Psoas muscle (tissue), 8 donors: Measurements from ENCODE around the gene ATP13A3. TPM values are rescaled to one million over a fixed set of nuclear protein-coding genes. Genes with fewer than 3 reads are reported as not detected.

Source experiments
- ATAC-seq, 4 donors: fragments of 200-7000 bp; cut with Tn5 transposase; one replicate each; pipeline ENCODE4 v1.9.1; 2020; ENCODE audit warnings: moderate library complexity in 3 of 4, mild to moderate bottlenecking in 2 of 4
- DNase-seq, 2 donors: peaks; one replicate each; pipeline ENCODE4 v3.0.0-alpha.2; 2020
- H3K27ac ChIP-seq: fragments of 200-600 bp; one replicate; pipeline ENCODE4 v1.8.0; 2022
- H3K27me3 ChIP-seq, 3 donors: fragments of 200-600 bp in 1 of 3; one replicate each; pipeline versions ENCODE4 v1.6.1 to v1.8.0; 2013 to 2022; ENCODE audit warnings: low read length in 2 of 3, mild to moderate bottlenecking in 2 of 3, moderate library complexity in 1 of 3; ENCODE audit not compliant: insufficient read depth in 3 of 3
- H3K36me3 ChIP-seq, 2 donors: fragments of 200-600 bp in 1 of 2; one replicate each; pipeline versions ENCODE4 v1.6.1 to v1.8.0; 2013 to 2022; ENCODE audit warnings: low read depth in 1 of 2, mild to moderate bottlenecking in 1 of 2, moderate library complexity in 1 of 2; ENCODE audit not compliant: insufficient read depth in 1 of 2
- H3K4me1 ChIP-seq: fragments of 200-600 bp; one replicate; pipeline ENCODE4 v1.8.0; 2022
- H3K4me3 ChIP-seq: fragments of 200-600 bp; one replicate; pipeline ENCODE4 v1.8.0; 2022; ENCODE audit warnings: mild to moderate bottlenecking
- H3K9me3 ChIP-seq: fragments of 200-600 bp; one replicate; pipeline ENCODE4 v1.8.0; 2022
- CTCF ChIP-seq: fragments of 200-600 bp; IDR thresholded peaks from one replicate; pipeline ENCODE4 v1.8.0; 2022; ENCODE audit warnings: antibody characterized with exemption
- WGBS, 3 donors: extraction: QIAGEN DNeasy Blood & Tissue Kit; methylation state at CpG; one replicate each; pipeline versions ENCODE4 v1.1.6 to v1.1.7; 2013; 5-methylcytosine and 5-hydroxymethylcytosine counted together
- intact Hi-C, 2 donors: fragments of 100-400 bp; cut with DNase I; formaldehyde crosslinking; loops; one replicate each; pipeline versions ENCODE4 v1.11.0 to v1.14.2; 2022
- polyA plus RNA-seq, 3 donors: library from polyadenylated mRNA; stranded (reverse); fragments of 200-250 nt; gene quantifications; one replicate each; pipeline ENCODE4 v1.2.3, GENCODE V29; 2013
- total RNA-seq, 4 donors: library from RNA; stranded (reverse); fragmentation: NEBNext Ultra II Directional in 2 of 4; extraction: Animal tissue kit (Norgen Biotek cat#: 25700) in 2 of 4; gene quantifications; one replicate each; pipeline versions ENCODE4 v1.2.1 to v1.2.4, GENCODE V29; 2021 to 2023
- donor health status: healthy with polysubstance abuse.
- donor health status: DM: no; HTN: no; CAD: no; lungs with moderate emphysema.
- donor health status: Bipolar disorder and iron deficiency.
- donor health status: healthy.
- donor health status: DM: yes; HTN: yes; CAD: no.
- donor health status: DM: no; HTN: no; CAD: no.
- donor health status: DM: no; HTN: no; CAD: no.
- donor health status: DM: yes; HTN: yes; CAD: no.

ATP13A3 gene
- total and polyA plus RNA-seq, 7 donors: 10.4 to 72.7 (median 46.6) TPM

GRCh38 chr3:194389269-194389668 lies 97.5 kb downstream of the ATP13A3 start:
- WGBS, 3 donors: 88 to 90% (median 90%) methylated on average over 8 of the region's 8 CpGs

GRCh38 chr3:194387926-194388418 lies 98.8 kb downstream of the ATP13A3 start:
- no peak overlapping the region for H3K4me3 ChIP-seq
- H3K27ac ChIP-seq: no peak overlapping the region
- ATAC-seq (no peak), DNase-seq (no peak)
- WGBS, 3 donors: 82 to 87% (median 86%) methylated on average over 8 of the region's 8 CpGs
- H3K36me3 ChIP-seq: no peaks in the 10 kb centered on the region
- H3K9me3 ChIP-seq: peaks cover 5% of the 10 kb centered on the region
- H3K27me3 ChIP-seq: peaks cover 0 to 21% (median 0%) of the 10 kb centered on the region in 3 donors
- H3K4me1 ChIP-seq: no peaks in the 10 kb centered on the region
- intact Hi-C loops: no loop called here
- TF ChIP-seq CTCF: no peak

More at GRCh38 chr3:194389269-194389668, 97.5 kb downstream of the ATP13A3 start:
- H3K4me3 ChIP-seq: no peak overlapping the region
- H3K9me3 ChIP-seq: peaks cover 5% of the 10 kb centered on the region
- no peaks in the 10 kb centered on the region for H3K4me1 ChIP-seq
- intact Hi-C loops: no loop called here
- H3K27me3 ChIP-seq: peaks cover 0 to 21% (median 0%) of the 10 kb centered on the region in 3 donors
- DNase-seq: no peak
- no peaks in the 10 kb centered on the region for H3K36me3 ChIP-seq
- no peak overlapping the region for H3K27ac ChIP-seq
- no peak for TF ChIP-seq CTCF
- no peak for ATAC-seq

GRCh38 chr3:194387276-194387675 lies 99.5 kb downstream of the ATP13A3 start:
- intact Hi-C loops: no loop called here
- H3K4me1 ChIP-seq: no peaks in the 10 kb centered on the region
- no peak for DNase-seq
- peaks cover 0 to 20% (median 0%) of the 10 kb centered on the region in 3 donors for H3K27me3 ChIP-seq
- H3K27ac ChIP-seq: no peak overlapping the region
- no peak for ATAC-seq
- peaks cover 5% of the 10 kb centered on the region for H3K9me3 ChIP-seq
- 95 to 96% (median 96%) methylated on average over 6 of the region's 6 CpGs for WGBS, 3 donors
- no peaks in the 10 kb centered on the region for H3K36me3 ChIP-seq
- no peak overlapping the region for H3K4me3 ChIP-seq
- TF ChIP-seq CTCF: no peak

- ATAC-seq: no peak
- WGBS, 3 donors: 67 to 71% (median 69%) methylated on average over 7 of the region's 7 CpGs
- Histone ChIP-seq H3K9me3 (peaks cover 5% of the 10 kb centered on the region), H3K27ac (no peak overlapping the region), H3K27me3 (peaks cover 0 to 14% (median 0%) of the 10 kb centered on the region in 3 donors), H3K36me3 (no peaks in the 10 kb centered on the region), H3K4me3 (no peak overlapping the region), H3K4me1 (no peaks in the 10 kb centered on the region)
- intact Hi-C loops: no loop called here
- no peak for DNase-seq
- no peak for TF ChIP-seq CTCF
Observed at GRCh38 chr3:194386648-194387047, 100.2 kb downstream of the ATP13A3 start.

GRCh38 chr3:194386066-194386465 lies 100.7 kb downstream of the ATP13A3 start:
- no peak for TF ChIP-seq CTCF
- H3K4me1 ChIP-seq: no peaks in the 10 kb centered on the region
- H3K9me3 ChIP-seq: peaks cover 4% of the 10 kb centered on the region
- H3K27ac ChIP-seq: no peak overlapping the region
- WGBS, 3 donors: 82 to 87% (median 85%) methylated on average over 15 of the region's 15 CpGs
- H3K4me3 ChIP-seq: no peak overlapping the region
- peaks cover 0 to 10% (median 0%) of the 10 kb centered on the region in 3 donors for H3K27me3 ChIP-seq
- DNase-seq (no peak), ATAC-seq (no peak)
- no peaks in the 10 kb centered on the region for H3K36me3 ChIP-seq
- intact Hi-C loops: no loop called here
